Mesendoderm (in vitro differentiated cells): Measurements from ENCODE around the gene RFLNA.

Source experiments
- DNase-seq: peaks from one replicate; pipeline ENCODE4 v3.0.0; 2013
- H2AK5ac ChIP-seq: 2 replicates; pipeline ENCODE4 v1.6.1; 2013; ENCODE audit warnings: low read length, inconsistent platforms
- H2BK120ac ChIP-seq: 2 replicates; pipeline ENCODE4 v1.6.1; 2013; ENCODE audit warnings: low read depth, mild to moderate bottlenecking, low read length, moderate library complexity, mixed read lengths
- H2BK15ac ChIP-seq: replicated peaks from 2 replicates; pipeline ENCODE4 v1.6.1; 2013; ENCODE audit warnings: low read depth, mild to moderate bottlenecking, moderate library complexity
- H2BK5ac ChIP-seq: 2 replicates; pipeline ENCODE4 v1.6.1; 2013; ENCODE audit warnings: low read length, inconsistent platforms
- H3K18ac ChIP-seq: 2 replicates; pipeline ENCODE4 v1.6.1; 2013; ENCODE audit warnings: mild to moderate bottlenecking, low read length, mixed read lengths
- H3K23ac ChIP-seq: one replicate; pipeline ENCODE4 v1.6.1; 2013; ENCODE audit warnings: low read length
- H3K27ac ChIP-seq: 2 replicates; pipeline ENCODE4 v1.5.1; 2013; ENCODE audit warnings: low read depth, mild to moderate bottlenecking, inconsistent platforms, low read length, moderate library complexity
- H3K27me3 ChIP-seq: 2 replicates; pipeline ENCODE4 v1.6.1; 2013; ENCODE audit warnings: low read length, control low read depth, mild to moderate bottlenecking, inconsistent platforms; ENCODE audit not compliant: insufficient read depth, poor library complexity
- H3K36me3 ChIP-seq: 2 replicates; pipeline ENCODE4 v1.6.1; 2013; ENCODE audit warnings: low read length, inconsistent platforms; ENCODE audit not compliant: control insufficient read depth, insufficient read depth
- H3K4ac ChIP-seq: one replicate; pipeline ENCODE4 v1.6.1; 2013; ENCODE audit warnings: low read depth, mild to moderate bottlenecking, low read length, moderate library complexity
- H3K4me1 ChIP-seq: 2 replicates; pipeline ENCODE4 v1.6.1; 2013; ENCODE audit warnings: low read depth, low read length, inconsistent platforms; ENCODE audit not compliant: control insufficient read depth
- H3K4me2 ChIP-seq: 2 replicates; pipeline ENCODE4 v1.6.1; 2013; ENCODE audit warnings: low read length
- H3K4me3 ChIP-seq: 2 replicates; pipeline ENCODE4 v1.5.1; 2013; ENCODE audit warnings: mild to moderate bottlenecking, low read length
- H3K56ac ChIP-seq: one replicate; pipeline ENCODE4 v1.6.1; 2013; ENCODE audit warnings: low read length
- H3K79me1 ChIP-seq: 2 replicates; pipeline ENCODE4 v1.6.1; 2013; ENCODE audit warnings: low read length, inconsistent platforms
- H3K79me2 ChIP-seq: 2 replicates; pipeline ENCODE4 v1.6.1; 2013; ENCODE audit warnings: mild to moderate bottlenecking, low read length; ENCODE audit not compliant: control insufficient read depth, insufficient read depth
- H3K9ac ChIP-seq: 2 replicates; pipeline ENCODE4 v1.6.1; 2013; ENCODE audit warnings: low read length, inconsistent platforms
- H4K5ac ChIP-seq: one replicate; pipeline ENCODE4 v1.6.1; 2013; ENCODE audit warnings: low read length
- H4K8ac ChIP-seq: one replicate; pipeline ENCODE4 v1.6.1; 2013; ENCODE audit warnings: low read depth, mild to moderate bottlenecking, control low read depth, low read length, moderate library complexity
- WGBS: extraction: QIAGEN DNeasy Blood & Tissue Kit; methylation state at CpG from one replicate; pipeline ENCODE4 v1.1.7; 2013; ENCODE audit warnings: low lambda C conversion rate, missing lambda C conversion rate; ENCODE audit not compliant: insufficient coverage; ENCODE audit errors: extremely low coverage; 5-methylcytosine and 5-hydroxymethylcytosine counted together

RFLNA gene

GRCh38 chr12:124334976-124335375 is 40.1 kb downstream of the RFLNA start:
- Histone ChIP-seq H3K79me2 (no peaks in the 10 kb centered on the region), H3K27ac (no peak overlapping the region), H3K9ac (no peak overlapping the region), H4K8ac (no peak overlapping the region), H4K5ac (no peak overlapping the region), H3K18ac (no peak overlapping the region), H3K23ac (no peak overlapping the region), H3K27me3 (no peaks in the 10 kb centered on the region), H3K4me1 (no peaks in the 10 kb centered on the region), H3K4ac (no peak overlapping the region), H3K56ac (no peak overlapping the region), H2BK5ac (no peak overlapping the region), H3K4me2 (no peak overlapping the region), H2BK120ac (no peak overlapping the region), H2BK15ac (no peak overlapping the region), H2AK5ac (no peak overlapping the region), H3K36me3 (peaks cover 6% of the 10 kb centered on the region), H3K4me3 (no peak overlapping the region), H3K79me1 (no peaks in the 10 kb centered on the region)
- no CpG with 5 or more reads among the region's 14 CpGs for WGBS
- no peak for DNase-seq

DNA sequence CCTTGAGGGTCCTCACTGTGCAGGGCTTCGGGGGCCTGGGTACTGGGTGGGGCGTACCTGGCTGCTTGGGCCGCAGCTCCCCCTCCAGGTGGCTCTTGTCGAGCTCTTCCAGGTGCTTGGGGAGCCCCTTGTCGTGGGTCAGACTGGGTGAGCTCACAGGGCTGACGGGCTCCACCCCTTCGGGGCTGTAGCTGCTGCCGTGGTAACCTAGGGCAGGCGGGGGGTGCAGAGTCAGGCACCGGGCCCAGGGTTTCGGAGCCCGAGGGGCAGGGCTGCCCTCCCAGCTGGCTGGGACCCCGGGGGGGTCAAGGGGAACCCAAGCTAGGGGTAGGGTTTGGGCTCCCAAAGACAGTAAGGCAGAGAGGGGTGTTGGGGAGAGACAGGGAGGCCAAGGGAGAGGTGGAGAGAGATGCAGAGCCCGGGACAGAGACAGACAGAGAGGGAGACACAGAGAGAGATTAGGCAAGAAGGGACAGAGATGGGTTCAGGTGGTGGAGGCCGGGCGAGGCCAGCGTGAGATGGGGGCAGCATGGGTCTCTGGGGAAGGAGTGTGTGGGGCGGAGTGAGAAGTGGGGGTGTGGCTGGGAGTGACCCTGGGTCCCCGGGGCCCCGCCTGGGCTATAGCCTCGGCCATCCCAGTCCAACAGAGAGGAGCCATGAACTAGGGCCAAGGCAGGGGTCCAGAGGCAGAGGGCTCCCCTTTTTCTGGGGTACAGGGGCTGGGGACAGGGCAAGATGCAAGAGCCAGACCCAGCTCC is 40.7 kb downstream of the RFLNA start:
- H4K8ac ChIP-seq: no peak overlapping the region
- no CpG with 5 or more reads among the region's 21 CpGs for WGBS
- H2AK5ac ChIP-seq: no peak overlapping the region
- peaks cover 6% of the 10 kb centered on the region for H3K36me3 ChIP-seq
- H2BK15ac ChIP-seq: no peak overlapping the region
- no peak overlapping the region for H3K4ac ChIP-seq
- H3K27ac ChIP-seq: no peak overlapping the region
- H3K18ac ChIP-seq: no peak overlapping the region
- no peak overlapping the region for H3K9ac ChIP-seq
- no peak overlapping the region for H2BK5ac ChIP-seq
- H3K27me3 ChIP-seq: no peaks in the 10 kb centered on the region
- H3K79me2 ChIP-seq: no peaks in the 10 kb centered on the region
- no peak overlapping the region for H3K56ac ChIP-seq
- H3K79me1 ChIP-seq: no peaks in the 10 kb centered on the region
- no peak for DNase-seq
- no peaks in the 10 kb centered on the region for H3K4me1 ChIP-seq
- H3K4me3 ChIP-seq: no peak overlapping the region
- no peak overlapping the region for H3K23ac ChIP-seq
- no peak overlapping the region for H3K4me2 ChIP-seq
- no peak overlapping the region for H2BK120ac ChIP-seq
- H4K5ac ChIP-seq: no peak overlapping the region

GRCh38 chr12:124336184-124336437 is 41.2 kb downstream of the RFLNA start:
- no peaks in the 10 kb centered on the region for H3K4me1 ChIP-seq
- H3K23ac ChIP-seq: no peak overlapping the region
- peaks cover 6% of the 10 kb centered on the region for H3K36me3 ChIP-seq
- H3K4me2 ChIP-seq: no peak overlapping the region
- H3K27me3 ChIP-seq: no peaks in the 10 kb centered on the region
- H3K4me3 ChIP-seq: no peak overlapping the region
- no peak for DNase-seq
- no peak overlapping the region for H2BK5ac ChIP-seq
- no peak overlapping the region for H3K9ac ChIP-seq
- H2BK15ac ChIP-seq: no peak overlapping the region
- no peak overlapping the region for H4K5ac ChIP-seq
- H3K56ac ChIP-seq: no peak overlapping the region
- H3K79me2 ChIP-seq: no peaks in the 10 kb centered on the region
- H3K27ac ChIP-seq: no peak overlapping the region
- WGBS: no CpG with 5 or more reads among the region's 12 CpGs
- H2AK5ac ChIP-seq: no peak overlapping the region
- no peak overlapping the region for H3K4ac ChIP-seq
- no peak overlapping the region for H3K18ac ChIP-seq
- no peak overlapping the region for H4K8ac ChIP-seq
- no peaks in the 10 kb centered on the region for H3K79me1 ChIP-seq
- no peak overlapping the region for H2BK120ac ChIP-seq

- Histone ChIP-seq H2BK15ac (no peak overlapping the region), H3K79me2 (no peaks in the 10 kb centered on the region), H2AK5ac (no peak overlapping the region), H3K9ac (no peak overlapping the region), H3K79me1 (no peaks in the 10 kb centered on the region), H3K18ac (no peak overlapping the region), H2BK5ac (no peak overlapping the region), H4K8ac (no peak overlapping the region), H3K36me3 (peaks cover 9% of the 10 kb centered on the region), H3K4me1 (no peaks in the 10 kb centered on the region), H3K27me3 (no peaks in the 10 kb centered on the region), H3K23ac (no peak overlapping the region), H3K56ac (no peak overlapping the region), H3K27ac (no peak overlapping the region), H3K4ac (no peak overlapping the region), H3K4me3 (no peak overlapping the region), H3K4me2 (no peak overlapping the region), H4K5ac (no peak overlapping the region), H2BK120ac (no peak overlapping the region)
- no peak for DNase-seq
- no CpG with 5 or more reads among the region's 40 CpGs for whole genome bisulfite sequencing
Measured at GRCh38 chr12:124336742-124337520, 42.0 kb downstream of the RFLNA start.

- no peak overlapping the region for H3K4me2 ChIP-seq
- no peak overlapping the region for H3K4me3 ChIP-seq
- H3K79me1 ChIP-seq: no peaks in the 10 kb centered on the region
- H3K27ac ChIP-seq: no peak overlapping the region
- peaks cover 9% of the 10 kb centered on the region for H3K36me3 ChIP-seq
- H3K4me1 ChIP-seq: no peaks in the 10 kb centered on the region
- no peaks in the 10 kb centered on the region for H3K79me2 ChIP-seq
- no CpG with 5 or more reads among the region's 14 CpGs for WGBS
- no peak overlapping the region for H2BK120ac ChIP-seq
- H2BK15ac ChIP-seq: no peak overlapping the region
- H4K5ac ChIP-seq: no peak overlapping the region
- no peak overlapping the region for H2BK5ac ChIP-seq
- H3K56ac ChIP-seq: no peak overlapping the region
- no peak overlapping the region for H4K8ac ChIP-seq
- H3K4ac ChIP-seq: no peak overlapping the region
- no peaks in the 10 kb centered on the region for H3K27me3 ChIP-seq
- no peak overlapping the region for H2AK5ac ChIP-seq
- no peak for DNase-seq
- no peak overlapping the region for H3K9ac ChIP-seq
- H3K18ac ChIP-seq: no peak overlapping the region
- H3K23ac ChIP-seq: no peak overlapping the region
Measured at GRCh38 chr12:124337622-124338021, 42.7 kb downstream of the RFLNA start.
